Coronary artery (tissue), 2 donors: ENCODE results near the gene NIT1.

Source experiments
- DNase-seq: peaks from one replicate; pipeline ENCODE4 v3.0.0-alpha.2; 2017; ENCODE audit warnings: low spot score
- H3K27ac ChIP-seq, 2 donors: fragments of 200-600 bp; sonication (generic); one replicate each; pipeline ENCODE4 v1.5.1; 2016 to 2019
- H3K4me3 ChIP-seq: fragments of 200-600 bp; sonication (generic); 2 replicates; pipeline ENCODE4 v1.5.1; 2016; ENCODE audit warnings: mild to moderate bottlenecking, moderate library complexity
- CTCF ChIP-seq: fragments of 200-600 bp; sonication (generic); IDR thresholded peaks from one replicate; pipeline ENCODE4 v1.5.1; 2019; ENCODE audit warnings: antibody characterized with exemption

The NIT1 gene

GRCh38 chr1:161162806-161163205 is 44.9 kb downstream of the NIT1 start:
- no peak for DNase-seq
- no peak for TF ChIP-seq CTCF
- Histone ChIP-seq H3K4me3 (no peak overlapping the region), H3K27ac (no peak overlapping the region)

- Histone ChIP-seq H3K4me3 (no peak overlapping the region), H3K27ac (no peak overlapping the region)
- no peak for DNase-seq
- TF ChIP-seq CTCF = no peak
Observed at GRCh38 chr1:161163793-161164192, 45.9 kb downstream of the NIT1 start.

- TF ChIP-seq CTCF = no peak
- peak overlapping the region; percentile 76 to 92 for H3K27ac ChIP-seq
- DNase-seq = peak; percentile 73
- peak overlapping the region; percentile 82 for H3K4me3 ChIP-seq
Observed at GRCh38 chr1:161164901-161165610, 47.2 kb downstream of the NIT1 start.

GRCh38 chr1:161165742-161166668 is 48.1 kb downstream of the NIT1 start, which contains the start of gene PPOX:
TSS of gene PPOX (plus strand) at chr1:161166426. CDS start at chr1:161166848, 422 bp downstream.
- DNase-seq = peak; percentile 99
- TF ChIP-seq CTCF = no peak
- peak within 1 kb of the TSS; percentile 76 to 92 for H3K27ac ChIP-seq
- H3K4me3 ChIP-seq = peak within 1 kb of the TSS; percentile 82

- TF ChIP-seq CTCF = no peak
- Histone ChIP-seq H3K27ac (peak overlapping the region; percentile 76 to 92), H3K4me3 (peak overlapping the region; percentile 82)
- DNase-seq = peak; percentile 73
Observed at GRCh38 chr1:161166669-161167548, 49.0 kb downstream of the NIT1 start.

- DNase-seq = peak; percentile 54
- TF ChIP-seq CTCF = no peak
- no peak overlapping the region for H3K27ac ChIP-seq
- no peak overlapping the region for H3K4me3 ChIP-seq
Observed at GRCh38 chr1:161168906-161169305, 51.0 kb downstream of the NIT1 start.
